GM15510 (cell line): ENCODE measurements around the gene FGFR3.

Experiments
- POLR2A ChIP-seq: IDR thresholded peaks from 3 replicates; pipeline ENCODE4 v1.6.1; 2011; ENCODE audit warnings: borderline replicate concordance; ENCODE audit not compliant: insufficient read length; ENCODE audit errors: extremely low read depth

Gene FGFR3

GRCh38 chr4:1807332-1807777 is 14.3 kb downstream of the FGFR3 start:
- TF ChIP-seq POLR2A = no peak

GRCh38 chr4:1808396-1808795 is 15.3 kb downstream of the FGFR3 start:
- no peak for TF ChIP-seq POLR2A

- no peak for TF ChIP-seq POLR2A
Measured at GRCh38 chr4:1808851-1809753, 16.0 kb downstream of the FGFR3 start.

GRCh38 chr4:1809754-1810502 is 16.8 kb downstream of the FGFR3 start:
- no peak for TF ChIP-seq POLR2A

GRCh38 chr4:1810765-1811164 is 17.7 kb downstream of the FGFR3 start:
- no peak for TF ChIP-seq POLR2A

- no peak for TF ChIP-seq POLR2A
Measured at GRCh38 chr4:1812720-1813119, 19.6 kb downstream of the FGFR3 start.

- no peak for TF ChIP-seq POLR2A
Measured at GRCh38 chr4:1813231-1813630, 20.1 kb downstream of the FGFR3 start.

- no peak for TF ChIP-seq POLR2A
Measured at GRCh38 chr4:1813915-1814314, 20.8 kb downstream of the FGFR3 start.

- TF ChIP-seq POLR2A = no peak
Measured at GRCh38 chr4:1814453-1814852, 21.4 kb downstream of the FGFR3 start.

- TF ChIP-seq POLR2A = no peak
Measured at GRCh38 chr4:1815096-1815996, 22.3 kb downstream of the FGFR3 start.

GRCh38 chr4:1815997-1816860 is 23.1 kb downstream of the FGFR3 start:
- TF ChIP-seq POLR2A = no peak

- TF ChIP-seq POLR2A = no peak
Measured at GRCh38 chr4:1819284-1819683, 26.2 kb downstream of the FGFR3 start.

- no peak for TF ChIP-seq POLR2A
Measured at GRCh38 chr4:1819816-1820215, 26.7 kb downstream of the FGFR3 start.
